Heart left ventricle (tissue), 16 donors: ENCODE results near the gene KLF9. TPM values are rescaled to one million over a fixed set of nuclear protein-coding genes. Genes with fewer than 3 reads are reported as not detected.

ENCODE experiments used
- ATAC-seq, 4 donors: fragments of 200-7000 bp; cut with Tn5 transposase; one replicate each; pipeline ENCODE4 v1.9.1; 2020 to 2022; ENCODE audit warnings: moderate library complexity in 4 of 4, mild to moderate bottlenecking in 3 of 4, moderate number of reproducible peaks in 1 of 4
- DNase-seq, 5 donors: peaks; one replicate each; pipeline ENCODE4 v3.0.0-alpha.2; 2020
- H3K27ac ChIP-seq, 12 donors: fragments of 200-600 bp; sonication (generic) in 4 of 12; one replicate each; pipeline versions ENCODE4 v1.5.0 to v1.8.0; 2016 to 2022; ENCODE audit warnings: mild to moderate bottlenecking in 2 of 12
- H3K27me3 ChIP-seq, 9 donors: fragments of 200-600 bp; sonication (generic) in 2 of 9; one replicate each; pipeline versions ENCODE4 v1.5.1 to v1.8.0; 2016 to 2022; ENCODE audit warnings: mild to moderate bottlenecking in 3 of 9
- H3K36me3 ChIP-seq, 9 donors: fragments of 200-600 bp; sonication (generic) in 2 of 9; one replicate each; pipeline versions ENCODE4 v1.5.0 to v1.8.0; 2018 to 2022; ENCODE audit warnings: mild to moderate bottlenecking in 2 of 9
- H3K4me1 ChIP-seq, 12 donors: fragments of 200-600 bp; sonication (generic) in 4 of 12; one replicate each; pipeline versions ENCODE4 v1.5.0 to v1.8.0; 2016 to 2022; ENCODE audit warnings: mild to moderate bottlenecking in 3 of 12
- H3K4me3 ChIP-seq, 12 donors: fragments of 200-600 bp; sonication (generic) in 4 of 12; one replicate each; pipeline versions ENCODE4 v1.5.0 to v1.8.0; 2017 to 2022; ENCODE audit warnings: mild to moderate bottlenecking in 9 of 12, moderate library complexity in 4 of 12
- H3K9me3 ChIP-seq, 12 donors: fragments of 200-600 bp; sonication (generic) in 4 of 12; one replicate each; pipeline versions ENCODE4 v1.5.0 to v1.8.0; 2016 to 2022; ENCODE audit warnings: mild to moderate bottlenecking in 1 of 12
- POLR2A ChIP-seq, 2 donors: fragments of 450-650 bp; IDR thresholded peaks; one replicate each; pipeline ENCODE4 v1.6.1; 2017; ENCODE audit warnings: antibody characterized with exemption in 2 of 2, mild to moderate bottlenecking in 2 of 2, moderate library complexity in 2 of 2
- WGBS, 4 donors: extraction: QIAGEN DNeasy Blood & Tissue Kit in 2 of 4; methylation state at CpG; one replicate each; pipeline versions ENCODE4 v1.1.5 to v1.1.7; 2013 to 2018; 5-methylcytosine and 5-hydroxymethylcytosine counted together
- intact Hi-C, 10 donors: fragments of 100-400 bp; cut with DNase I; formaldehyde crosslinking; loops; one replicate each; pipeline versions ENCODE4 v1.11.1 to v1.14.2; 2022
- polyA plus RNA-seq, 2 donors: library from polyadenylated mRNA; stranded (reverse); fragments of 200-250 nt; gene quantifications; one replicate each; pipeline ENCODE4 v1.2.3, GENCODE V29; 2013
- total RNA-seq, 9 donors: library from RNA; depleted of rRNA in 2 of 9; stranded (reverse); fragments of >200 nt in 2 of 9; fragmentation: NEBNext Ultra II Directional in 3 of 9; extraction: Animal tissue kit (Norgen Biotek cat#: 25700) in 3 of 9; gene quantifications; one replicate each; pipeline versions ENCODE4 v1.1.0 to v1.2.4, GENCODE V29; 2016 to 2023
- TF ChIP-seq, protein P1 (sequence below), 12 donors: fragments of 200-600 bp; sonication (generic) in 4 of 12; IDR thresholded peaks; one replicate each; pipeline versions ENCODE4 v1.5.0 to v1.8.0; 2018 to 2022; ENCODE audit warnings: antibody characterized with exemption in 12 of 12, mild to moderate bottlenecking in 5 of 12
- donor health status: ischemic (EF 13 %, LVEDD 7.1; RV severe dilation, severe dysfunction).
- donor health status: healthy with polysubstance abuse.
- donor health status: DM: no; HTN: yes; CAD: no.
- donor health status: DM: no; HTN: no; CAD: no.
- donor health status: ischemic (EF 25% LVEDD 6.9; RV normal size, moderate dysfunction).
- donor health status: ischemic (EF 25% LVEDD 5.7; RV mildly dilated, moderate dysfunction).
- donor health status: healthy.
- donor health status: DM: yes; HTN: yes; CAD: no.
- donor health status: ischemic (EF 35%, LVEDD 5.7; RV mildly dilated, moderate dysfunction).
- donor health status: nonischemic (EF 11% LVEDD 7.7; RV severe dilation, severe dysfunction).
- donor health status: DM: yes; HTN: yes; CAD: no.
- donor health status: PGD.
- donor health status: ischemic (EF 29% LVEDD 5.4; RV normal size, mild dysfunction).
- donor health status: nonischemic (EF 23%, LVEDD 6.1; RV moderate dilation, normal function).

The KLF9 gene
- total and polyA plus RNA-seq, 11 donors: 25.8 to 74.8 (median 46.0) TPM

DNA sequence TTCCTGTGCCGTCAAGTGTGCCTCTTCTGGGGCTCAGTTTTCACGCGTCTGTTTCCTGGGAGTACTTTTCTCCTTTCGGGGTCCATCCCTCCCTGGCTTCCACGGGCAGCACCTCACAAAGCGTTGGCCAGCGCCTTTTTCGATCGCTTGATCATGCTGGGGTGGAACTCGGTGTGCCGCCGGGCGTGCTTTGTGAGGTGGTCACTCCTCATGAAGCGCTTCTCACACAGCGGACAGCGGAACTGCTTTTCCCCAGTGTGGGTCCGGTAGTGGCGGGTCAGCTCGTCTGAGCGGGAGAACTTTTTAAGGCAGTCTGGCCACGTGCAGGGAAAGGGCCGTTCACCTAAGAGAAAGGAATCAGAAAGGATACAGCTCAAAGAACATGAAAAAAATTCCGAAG is 26.8 kb downstream of the KLF9 start:
- 85 to 87% (median 86%) methylated on average over 23 of the region's 23 CpGs for WGBS, 4 donors
- DNase-seq: no peak
- H3K36me3 ChIP-seq: peaks cover 0 to 45% (median 32%) of the 10 kb centered on the region in 9 donors
- TF ChIP-seq, protein P1, sequence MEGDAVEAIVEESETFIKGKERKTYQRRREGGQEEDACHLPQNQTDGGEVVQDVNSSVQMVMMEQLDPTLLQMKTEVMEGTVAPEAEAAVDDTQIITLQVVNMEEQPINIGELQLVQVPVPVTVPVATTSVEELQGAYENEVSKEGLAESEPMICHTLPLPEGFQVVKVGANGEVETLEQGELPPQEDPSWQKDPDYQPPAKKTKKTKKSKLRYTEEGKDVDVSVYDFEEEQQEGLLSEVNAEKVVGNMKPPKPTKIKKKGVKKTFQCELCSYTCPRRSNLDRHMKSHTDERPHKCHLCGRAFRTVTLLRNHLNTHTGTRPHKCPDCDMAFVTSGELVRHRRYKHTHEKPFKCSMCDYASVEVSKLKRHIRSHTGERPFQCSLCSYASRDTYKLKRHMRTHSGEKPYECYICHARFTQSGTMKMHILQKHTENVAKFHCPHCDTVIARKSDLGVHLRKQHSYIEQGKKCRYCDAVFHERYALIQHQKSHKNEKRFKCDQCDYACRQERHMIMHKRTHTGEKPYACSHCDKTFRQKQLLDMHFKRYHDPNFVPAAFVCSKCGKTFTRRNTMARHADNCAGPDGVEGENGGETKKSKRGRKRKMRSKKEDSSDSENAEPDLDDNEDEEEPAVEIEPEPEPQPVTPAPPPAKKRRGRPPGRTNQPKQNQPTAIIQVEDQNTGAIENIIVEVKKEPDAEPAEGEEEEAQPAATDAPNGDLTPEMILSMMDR (IDR thresholded peaks at IDR 0.05): no peak
- no peak for TF ChIP-seq POLR2A (IDR thresholded peaks at IDR 0.05)
- no peak overlapping the region for H3K4me3 ChIP-seq
- no peaks in the 10 kb centered on the region for H3K27me3 ChIP-seq
- intact Hi-C loops: no loop called here
- H3K27ac ChIP-seq: peak overlapping the region in 1 of 12 donors; percentile 25
- no peak for ATAC-seq
- no peaks in the 10 kb centered on the region for H3K9me3 ChIP-seq
- peaks cover 28 to 98% (median 50%) of the 10 kb centered on the region in 12 donors for H3K4me1 ChIP-seq

DNA sequence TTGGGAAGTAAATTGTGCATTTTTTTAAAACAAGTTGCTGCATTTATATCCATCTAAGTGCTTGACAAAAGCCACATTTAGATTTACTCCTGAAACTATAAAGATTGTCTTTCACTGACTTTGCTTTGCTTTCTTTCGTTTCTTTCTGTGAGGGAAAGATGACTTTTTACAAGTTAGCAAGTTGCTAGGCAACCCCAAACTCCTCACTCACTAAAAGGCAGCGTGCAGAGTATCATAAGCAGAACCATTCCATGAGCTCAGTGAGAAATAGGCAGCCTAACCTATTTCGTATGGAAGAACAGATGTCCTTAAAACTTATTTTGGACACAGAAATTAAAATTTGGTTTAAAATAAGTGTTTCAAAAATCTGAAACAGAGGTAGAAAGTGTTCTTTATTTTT is 29.0 kb downstream of the KLF9 start:
- intact Hi-C loops: no loop called here
- WGBS, 4 donors: 41 to 65% (median 49%) methylated on average over 3 of the region's 3 CpGs
- ATAC-seq (no peak), DNase-seq (no peak)
- Histone ChIP-seq H3K9me3 (no peaks in the 10 kb centered on the region), H3K27ac (no peak overlapping the region), H3K36me3 (peaks cover 0 to 45% (median 32%) of the 10 kb centered on the region in 9 donors), H3K4me1 (peaks cover 10 to 83% (median 38%) of the 10 kb centered on the region in 12 donors), H3K27me3 (no peaks in the 10 kb centered on the region), H3K4me3 (no peak overlapping the region)
- TF ChIP-seq, protein P1 (IDR thresholded peaks at IDR 0.05): no peak
- TF ChIP-seq POLR2A (IDR thresholded peaks at IDR 0.05): no peak

DNA sequence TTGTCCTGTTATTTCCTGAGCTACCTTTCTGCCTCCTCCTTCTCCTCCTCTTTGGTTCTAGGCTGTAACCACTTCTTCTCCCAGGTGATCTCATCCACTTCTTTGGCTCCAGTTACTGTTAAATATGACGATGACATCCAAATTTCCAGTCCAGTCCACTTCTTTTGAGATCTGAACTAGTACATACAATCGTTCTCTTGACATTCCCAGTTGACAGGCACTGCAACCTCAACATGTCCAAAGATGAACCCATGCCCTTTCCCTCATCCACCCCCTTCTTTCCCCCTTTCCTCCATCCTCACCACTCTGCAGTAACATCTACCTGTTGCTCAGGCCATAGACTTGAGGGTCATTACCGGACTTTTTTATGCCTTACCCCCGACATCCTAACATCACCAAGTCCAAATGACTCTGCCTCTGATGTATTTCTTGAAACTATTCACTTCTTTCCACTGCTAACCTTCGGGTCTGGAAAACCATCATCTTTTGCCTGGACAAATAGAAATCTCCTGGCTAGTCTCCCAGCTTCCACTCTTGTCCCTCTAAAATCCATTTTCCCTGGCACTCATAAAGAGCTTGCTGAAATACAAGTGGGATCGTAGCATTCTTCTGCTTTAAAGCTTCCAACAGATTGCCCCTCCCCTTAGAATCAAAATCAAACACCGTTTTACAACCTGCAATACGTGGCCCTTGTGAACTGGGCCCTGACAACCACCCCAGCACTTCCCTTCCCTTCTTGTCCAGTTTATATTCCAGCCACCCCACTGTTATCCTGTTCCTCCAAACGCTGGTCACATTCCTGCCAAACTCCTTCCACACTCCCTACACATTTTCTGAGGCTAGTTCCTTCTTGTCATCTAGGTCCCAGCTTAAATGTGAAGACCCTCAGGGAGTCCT is 31.5 kb downstream of the KLF9 start:
- DNase-seq: no peak
- H3K27ac ChIP-seq: peak overlapping the region in 1 of 12 donors; percentile 33
- intact Hi-C loops: no loop called here
- TF ChIP-seq, protein P1 (IDR thresholded peaks at IDR 0.05): no peak
- no peaks in the 10 kb centered on the region for H3K9me3 ChIP-seq
- WGBS, 4 donors: 67 to 71% (median 68%) methylated on average over 9 of the region's 9 CpGs
- no peak overlapping the region for H3K4me3 ChIP-seq
- H3K27me3 ChIP-seq: no peaks in the 10 kb centered on the region
- H3K36me3 ChIP-seq: peaks cover 0 to 43% (median 32%) of the 10 kb centered on the region in 9 donors
- peaks cover 0 to 62% (median 25%) of the 10 kb centered on the region in 12 donors for H3K4me1 ChIP-seq
- ATAC-seq: peak in 3 of 4 donors; percentile 12 to 38 (median 21)

DNA sequence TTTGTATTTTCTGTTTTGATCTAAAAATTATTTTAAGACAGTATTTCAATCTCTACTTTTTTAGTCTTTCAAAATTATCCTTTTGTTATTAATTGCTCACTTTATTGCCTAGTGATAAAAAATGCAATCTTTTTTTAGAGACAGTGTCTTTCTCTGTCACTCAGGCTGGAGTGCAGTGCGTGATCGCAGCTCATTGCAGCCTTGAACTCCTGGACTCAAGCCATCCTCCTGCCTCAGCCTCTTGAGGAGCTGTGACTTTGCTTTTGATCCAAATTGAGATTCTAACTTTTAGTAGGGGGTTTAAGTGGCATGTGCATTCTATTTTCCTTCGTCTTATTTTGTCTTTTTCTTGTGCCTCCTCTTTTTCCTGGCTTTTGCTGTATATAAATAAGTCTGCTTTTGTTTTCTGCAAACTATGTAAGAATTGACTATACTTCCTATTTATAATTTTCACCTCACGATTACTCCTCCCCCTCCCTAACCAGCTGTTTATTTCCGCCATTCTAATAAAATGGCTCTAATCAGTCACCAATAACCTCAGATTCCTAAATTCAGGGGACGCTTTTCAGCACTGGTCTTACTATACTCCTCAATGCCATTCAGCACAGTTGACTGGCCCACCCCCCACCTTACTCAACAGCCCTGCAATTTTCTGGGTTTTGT is 32.3 kb downstream of the KLF9 start:
- Histone ChIP-seq H3K27me3 (no peaks in the 10 kb centered on the region), H3K27ac (no peak overlapping the region), H3K4me3 (no peak overlapping the region), H3K36me3 (peaks cover 0 to 36% (median 24%) of the 10 kb centered on the region in 9 donors), H3K4me1 (peaks cover 0 to 55% (median 23%) of the 10 kb centered on the region in 12 donors), H3K9me3 (no peaks in the 10 kb centered on the region)
- TF ChIP-seq POLR2A (IDR thresholded peaks at IDR 0.05): no peak
- TF ChIP-seq, protein P1 (IDR thresholded peaks at IDR 0.05): no peak
- WGBS, 4 donors: 62 to 71% (median 68%) methylated on average over 6 of the region's 6 CpGs
- intact Hi-C loops: no loop called here
- no peak for DNase-seq
- peak in 2 of 4 donors; percentile 9 to 14 for ATAC-seq
